OCI-LY7 (cell line): ENCODE results near the gene CACNA2D2.

Experiments used
- EZH2phosphoT487 ChIP-seq: fragments of 200-600 bp; sonication (generic); IDR thresholded peaks from 2 replicates; pipeline ENCODE4 v1.6.1; 2018; ENCODE audit warnings: low read depth, borderline replicate concordance, mild to moderate bottlenecking, mixed run types, antibody characterized with exemption, low read length, moderate library complexity, mixed read lengths
- TF ChIP-seq, protein P1 (sequence below): fragments of 200-600 bp; sonication (generic); conservative IDR thresholded peaks from 2 replicates; pipeline ENCODE4 v1.5.1; 2014; ENCODE audit warnings: mild to moderate bottlenecking, antibody characterized with exemption, low read length, moderate library complexity, mixed read lengths

- TF ChIP-seq, protein P1, sequence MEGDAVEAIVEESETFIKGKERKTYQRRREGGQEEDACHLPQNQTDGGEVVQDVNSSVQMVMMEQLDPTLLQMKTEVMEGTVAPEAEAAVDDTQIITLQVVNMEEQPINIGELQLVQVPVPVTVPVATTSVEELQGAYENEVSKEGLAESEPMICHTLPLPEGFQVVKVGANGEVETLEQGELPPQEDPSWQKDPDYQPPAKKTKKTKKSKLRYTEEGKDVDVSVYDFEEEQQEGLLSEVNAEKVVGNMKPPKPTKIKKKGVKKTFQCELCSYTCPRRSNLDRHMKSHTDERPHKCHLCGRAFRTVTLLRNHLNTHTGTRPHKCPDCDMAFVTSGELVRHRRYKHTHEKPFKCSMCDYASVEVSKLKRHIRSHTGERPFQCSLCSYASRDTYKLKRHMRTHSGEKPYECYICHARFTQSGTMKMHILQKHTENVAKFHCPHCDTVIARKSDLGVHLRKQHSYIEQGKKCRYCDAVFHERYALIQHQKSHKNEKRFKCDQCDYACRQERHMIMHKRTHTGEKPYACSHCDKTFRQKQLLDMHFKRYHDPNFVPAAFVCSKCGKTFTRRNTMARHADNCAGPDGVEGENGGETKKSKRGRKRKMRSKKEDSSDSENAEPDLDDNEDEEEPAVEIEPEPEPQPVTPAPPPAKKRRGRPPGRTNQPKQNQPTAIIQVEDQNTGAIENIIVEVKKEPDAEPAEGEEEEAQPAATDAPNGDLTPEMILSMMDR = no peak
- no peak for TF ChIP-seq EZH2phosphoT487
Measured at GRCh38 chr3:50502225-50502583, 1.2 kb downstream of the CACNA2D2 start.
